OCI-LY1 (cell line): ENCODE measurements around the gene ARMC7.

ENCODE experiments used
- H2AFZ ChIP-seq: fragments of 200-600 bp; sonication (generic), shearing (Covaris generic); 2 replicates; pipeline ENCODE4 v1.6.0; 2014; ENCODE audit warnings: antibody characterized with exemption, mild to moderate bottlenecking, low read length
- H3F3A ChIP-seq: fragments of 200-600 bp; sonication (generic), shearing (Covaris generic); 2 replicates; pipeline ENCODE4 v1.6.0; 2014; ENCODE audit warnings: mild to moderate bottlenecking, antibody characterized with exemption, low read length, moderate library complexity; ENCODE audit not compliant: insufficient read depth
- H3K27ac ChIP-seq: fragments of 200-600 bp; sonication (generic); 2 replicates; pipeline ENCODE4 v1.5.1; 2014; ENCODE audit warnings: low read length, mixed run types, mild to moderate bottlenecking, low read depth; ENCODE audit not compliant: poor library complexity, severe bottlenecking
- H3K27me3 ChIP-seq: fragments of 200-600 bp; sonication (generic); 2 replicates; pipeline ENCODE4 v1.6.0; 2014; ENCODE audit warnings: antibody characterized with exemption, mild to moderate bottlenecking, low read length, moderate library complexity; ENCODE audit not compliant: insufficient read depth
- H3K36me3 ChIP-seq: fragments of 200-600 bp; sonication (generic); 2 replicates; pipeline ENCODE4 v1.6.1; 2014; ENCODE audit warnings: mild to moderate bottlenecking, antibody characterized with exemption, low read length, moderate library complexity, mixed read lengths; ENCODE audit not compliant: insufficient read depth
- H3K4me1 ChIP-seq: fragments of 200-600 bp; sonication (generic); 2 replicates; pipeline ENCODE4 v1.5.1; 2014; ENCODE audit warnings: mild to moderate bottlenecking, low read length, moderate library complexity; ENCODE audit not compliant: insufficient read depth, severe bottlenecking
- H3K4me2 ChIP-seq: fragments of 200-600 bp; sonication (generic), shearing (Covaris generic); 2 replicates; pipeline ENCODE4 v1.6.1; 2014; ENCODE audit warnings: low read length
- H3K4me3 ChIP-seq: fragments of 200-600 bp; sonication (generic); 2 replicates; pipeline ENCODE4 v1.5.1; 2014; ENCODE audit warnings: low read length, low read depth, mild to moderate bottlenecking, mixed read lengths; ENCODE audit not compliant: poor library complexity, severe bottlenecking
- H3K79me2 ChIP-seq: fragments of 200-600 bp; shearing (Covaris generic); 2 replicates; pipeline ENCODE4 v1.6.1; 2016; ENCODE audit warnings: mixed run types, low read length, mixed read lengths; ENCODE audit not compliant: insufficient read depth
- H3K9ac ChIP-seq: fragments of 200-600 bp; sonication (generic), shearing (Covaris generic); 2 replicates; pipeline ENCODE4 v1.6.1; 2014; ENCODE audit warnings: mild to moderate bottlenecking, low read length, mixed read lengths
- H3K9me2 ChIP-seq: fragments of 200-600 bp; sonication (generic), shearing (Covaris generic); 2 replicates; pipeline ENCODE4 v1.6.1; 2014; ENCODE audit warnings: low read depth, mild to moderate bottlenecking, low read length, mixed read lengths
- H3K9me3 ChIP-seq: fragments of 200-600 bp; shearing (Covaris generic); 2 replicates; pipeline ENCODE4 v1.6.1; 2014; ENCODE audit warnings: low read length, mixed read lengths
- H4K20me1 ChIP-seq: fragments of 200-600 bp; sonication (generic), shearing (Covaris generic); 2 replicates; pipeline ENCODE4 v1.6.0; 2016; ENCODE audit warnings: mild to moderate bottlenecking, low read length; ENCODE audit not compliant: insufficient read depth
- CTCF ChIP-seq: fragments of 200-600 bp; sonication (generic), shearing (Covaris generic); IDR thresholded peaks from 2 replicates; pipeline ENCODE4 v1.5.1; 2017; ENCODE audit warnings: mild to moderate bottlenecking, antibody characterized with exemption, low read length, moderate library complexity, mixed read lengths
- EZH2 ChIP-seq: fragments of 200-600 bp; sonication (generic), shearing (Covaris generic); IDR thresholded peaks from 2 replicates; pipeline ENCODE4 v1.8.0; 2017; ENCODE audit warnings: borderline replicate concordance, mixed run types, mild to moderate bottlenecking, antibody characterized with exemption, low read length, moderate library complexity, mixed read lengths

ARMC7 gene

GRCh38 chr17:75124041-75124818 is 14.5 kb downstream of the ARMC7 start:
- no peak for TF ChIP-seq CTCF
- H3K27me3 ChIP-seq = no peaks in the 10 kb centered on the region
- H3K4me1 ChIP-seq = peaks cover 22% of the 10 kb centered on the region
- H3K27ac ChIP-seq = no peak overlapping the region
- H3K9me2 ChIP-seq = no peaks in the 10 kb centered on the region
- no peak overlapping the region for H3K4me2 ChIP-seq
- no peaks in the 10 kb centered on the region for H4K20me1 ChIP-seq
- no peaks in the 10 kb centered on the region for H3K79me2 ChIP-seq
- H3K9me3 ChIP-seq = no peaks in the 10 kb centered on the region
- H3K9ac ChIP-seq = no peak overlapping the region
- H2AFZ ChIP-seq = no peak overlapping the region
- no peak overlapping the region for H3K4me3 ChIP-seq
- H3F3A ChIP-seq = no peaks in the 10 kb centered on the region
- H3K36me3 ChIP-seq = peaks cover 15% of the 10 kb centered on the region

GRCh38 chr17:75124819-75125162 is 15.0 kb downstream of the ARMC7 start:
- Histone ChIP-seq H4K20me1 (no peaks in the 10 kb centered on the region), H3F3A (no peaks in the 10 kb centered on the region), H3K36me3 (peaks cover 21% of the 10 kb centered on the region), H3K4me3 (no peak overlapping the region), H2AFZ (no peak overlapping the region), H3K9me2 (no peaks in the 10 kb centered on the region), H3K9me3 (no peaks in the 10 kb centered on the region), H3K27me3 (no peaks in the 10 kb centered on the region), H3K9ac (no peak overlapping the region), H3K79me2 (no peaks in the 10 kb centered on the region), H3K4me1 (peaks cover 22% of the 10 kb centered on the region), H3K27ac (no peak overlapping the region), H3K4me2 (no peak overlapping the region)
- TF ChIP-seq CTCF (no peak), EZH2 (no peak)

- Histone ChIP-seq H3K9me2 (no peaks in the 10 kb centered on the region), H3K27ac (peak overlapping the region; percentile 67), H3K9me3 (no peaks in the 10 kb centered on the region), H3K27me3 (no peaks in the 10 kb centered on the region), H4K20me1 (no peaks in the 10 kb centered on the region), H3F3A (no peaks in the 10 kb centered on the region), H3K4me1 (peaks cover 32% of the 10 kb centered on the region), H3K4me2 (peak overlapping the region; percentile 35; the same call in 1 of the 2 replicates), H3K9ac (no peak overlapping the region; the same call in 1 of the 2 replicates), H3K36me3 (peaks cover 19% of the 10 kb centered on the region; the same call in 1 of the 2 replicates), H3K4me3 (no peak overlapping the region), H3K79me2 (no peaks in the 10 kb centered on the region), H2AFZ (no peak overlapping the region)
- TF ChIP-seq EZH2 (no peak), CTCF (no peak)
Observed at GRCh38 chr17:75125984-75126383, 16.2 kb downstream of the ARMC7 start.
